ENCODE results near the gene LRP5.

DNA sequence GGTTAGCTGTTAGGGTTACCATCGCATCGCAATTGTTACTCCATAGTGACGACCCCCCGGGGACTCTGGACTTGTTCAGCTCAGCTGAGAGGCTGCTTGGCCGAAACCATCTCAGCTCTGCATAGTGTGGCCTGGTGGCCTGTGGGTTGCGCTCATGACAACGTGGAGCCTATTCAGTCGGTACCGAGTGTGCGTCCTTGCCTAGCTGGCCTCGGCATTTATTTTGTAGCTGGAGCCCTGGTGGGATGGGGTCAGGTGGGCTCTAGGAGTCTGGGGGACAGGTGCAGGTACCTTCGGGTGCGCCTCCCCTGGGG, 13.5 kb downstream of the LRP5 start:
- TF ChIP-seq SIN3A (IDR thresholded peaks at IDR 0.05; ENCODE audit: borderline replicate concordance, insufficient read depth, low read length) = no peak
- TF ChIP-seq, protein P1, sequence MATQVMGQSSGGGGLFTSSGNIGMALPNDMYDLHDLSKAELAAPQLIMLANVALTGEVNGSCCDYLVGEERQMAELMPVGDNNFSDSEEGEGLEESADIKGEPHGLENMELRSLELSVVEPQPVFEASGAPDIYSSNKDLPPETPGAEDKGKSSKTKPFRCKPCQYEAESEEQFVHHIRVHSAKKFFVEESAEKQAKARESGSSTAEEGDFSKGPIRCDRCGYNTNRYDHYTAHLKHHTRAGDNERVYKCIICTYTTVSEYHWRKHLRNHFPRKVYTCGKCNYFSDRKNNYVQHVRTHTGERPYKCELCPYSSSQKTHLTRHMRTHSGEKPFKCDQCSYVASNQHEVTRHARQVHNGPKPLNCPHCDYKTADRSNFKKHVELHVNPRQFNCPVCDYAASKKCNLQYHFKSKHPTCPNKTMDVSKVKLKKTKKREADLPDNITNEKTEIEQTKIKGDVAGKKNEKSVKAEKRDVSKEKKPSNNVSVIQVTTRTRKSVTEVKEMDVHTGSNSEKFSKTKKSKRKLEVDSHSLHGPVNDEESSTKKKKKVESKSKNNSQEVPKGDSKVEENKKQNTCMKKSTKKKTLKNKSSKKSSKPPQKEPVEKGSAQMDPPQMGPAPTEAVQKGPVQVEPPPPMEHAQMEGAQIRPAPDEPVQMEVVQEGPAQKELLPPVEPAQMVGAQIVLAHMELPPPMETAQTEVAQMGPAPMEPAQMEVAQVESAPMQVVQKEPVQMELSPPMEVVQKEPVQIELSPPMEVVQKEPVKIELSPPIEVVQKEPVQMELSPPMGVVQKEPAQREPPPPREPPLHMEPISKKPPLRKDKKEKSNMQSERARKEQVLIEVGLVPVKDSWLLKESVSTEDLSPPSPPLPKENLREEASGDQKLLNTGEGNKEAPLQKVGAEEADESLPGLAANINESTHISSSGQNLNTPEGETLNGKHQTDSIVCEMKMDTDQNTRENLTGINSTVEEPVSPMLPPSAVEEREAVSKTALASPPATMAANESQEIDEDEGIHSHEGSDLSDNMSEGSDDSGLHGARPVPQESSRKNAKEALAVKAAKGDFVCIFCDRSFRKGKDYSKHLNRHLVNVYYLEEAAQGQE (IDR thresholded peaks at IDR 0.05; ENCODE audit: insufficient read depth in 1 of 2, low read depth in 2 of 2, low read length in 2 of 2) = no peak
- no peak for TF ChIP-seq TAF1 (IDR thresholded peaks at IDR 0.05; ENCODE audit: borderline replicate concordance, insufficient read depth, low read length)
- TF ChIP-seq POLR2AphosphoS5 (IDR thresholded peaks at IDR 0.05; ENCODE audit: low read depth, low read length) = no peak
- no peak for TF ChIP-seq FOXP2 (optimal IDR thresholded peaks at IDR 0.05; ENCODE audit: borderline replicate concordance, extremely low read depth, extremely low read length, insufficient read depth)
